GM21447 (cell line): ENCODE data around the gene CLIP4.

Source experiments
- ATAC-seq: cut with Tn5 transposase; IDR thresholded peaks from one replicate; pipeline ENCODE4 v1.9.1; 2021; ENCODE audit not compliant: unreplicated experiment

CLIP4 gene

GRCh38 chr2:29182920-29183319 lies 67.7 kb downstream of the CLIP4 start:
- no peak for ATAC-seq

GRCh38 chr2:29184531-29184930 lies 69.3 kb downstream of the CLIP4 start:
- ATAC-seq = no peak

- ATAC-seq = no peak
Observed at GRCh38 chr2:29186817-29187216, 71.6 kb downstream of the CLIP4 start.

- ATAC-seq = no peak
Observed at GRCh38 chr2:29187926-29188325, 72.7 kb downstream of the CLIP4 start.

DNA sequence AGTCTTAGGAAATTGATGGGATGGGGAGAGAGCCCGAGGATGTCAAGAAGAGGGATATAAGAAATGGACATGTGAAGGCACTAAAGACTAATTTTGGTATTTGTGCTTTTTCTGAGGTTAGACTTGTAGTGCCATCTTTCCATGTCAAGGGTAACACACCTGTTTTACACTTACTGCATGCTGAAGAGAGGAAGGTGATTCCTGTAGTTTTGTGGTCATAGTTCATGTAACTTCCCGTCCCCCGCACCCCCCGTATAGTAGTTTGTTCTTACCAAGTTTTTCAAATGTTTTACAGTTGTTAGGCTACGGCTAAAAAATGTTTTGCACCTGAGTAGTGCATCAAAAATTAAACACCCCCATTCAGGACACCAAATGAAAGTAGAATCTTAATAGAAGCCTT lies 73.8 kb downstream of the CLIP4 start:
- ATAC-seq = no peak

- no peak for ATAC-seq
Observed at GRCh38 chr2:29191817-29192216, 76.6 kb downstream of the CLIP4 start.

GRCh38 chr2:29192526-29192925 lies 77.3 kb downstream of the CLIP4 start:
- no peak for ATAC-seq

DNA sequence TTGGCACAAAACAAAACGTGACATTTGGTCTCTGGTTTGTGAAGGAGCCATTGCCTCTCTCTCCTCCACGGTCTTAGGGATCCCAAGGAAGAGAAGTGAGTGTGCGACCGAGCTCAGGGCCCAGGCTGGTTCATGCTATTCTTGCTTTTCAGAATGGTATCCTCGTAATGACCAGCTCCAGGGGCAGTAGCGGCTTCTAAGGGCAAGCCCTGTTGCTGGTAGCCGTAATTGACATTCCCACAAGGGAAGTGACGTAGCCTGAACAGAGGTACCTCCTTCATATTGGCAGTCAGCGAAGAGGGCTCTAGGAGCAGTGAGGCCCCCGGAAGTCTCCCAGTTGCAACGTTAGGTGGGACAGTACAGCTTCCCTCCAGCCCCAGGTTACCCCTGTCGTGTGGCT lies 77.9 kb downstream of the CLIP4 start:
- ATAC-seq = no peak

DNA sequence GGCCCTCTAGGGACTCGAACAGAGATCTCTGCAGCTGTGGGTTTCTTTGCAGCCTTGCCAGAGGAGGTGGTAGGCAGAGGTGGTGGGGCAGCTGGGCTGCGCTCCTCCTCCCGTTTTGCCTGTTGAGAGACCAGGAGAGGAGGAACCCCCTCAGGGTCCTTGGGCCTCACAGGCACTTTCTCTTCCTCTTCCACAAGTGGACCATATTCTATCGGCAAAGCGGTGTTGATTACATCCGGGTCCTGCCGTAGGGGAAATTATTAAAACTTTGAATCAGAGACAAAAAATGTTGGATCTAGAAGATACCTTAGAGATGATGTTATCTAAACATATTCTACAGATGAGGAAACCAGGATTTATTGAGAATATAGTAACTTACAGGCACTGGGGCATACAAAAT lies 78.5 kb downstream of the CLIP4 start:
- no peak for ATAC-seq

- ATAC-seq = no peak
Observed at GRCh38 chr2:29195796-29196195, 80.6 kb downstream of the CLIP4 start.

DNA sequence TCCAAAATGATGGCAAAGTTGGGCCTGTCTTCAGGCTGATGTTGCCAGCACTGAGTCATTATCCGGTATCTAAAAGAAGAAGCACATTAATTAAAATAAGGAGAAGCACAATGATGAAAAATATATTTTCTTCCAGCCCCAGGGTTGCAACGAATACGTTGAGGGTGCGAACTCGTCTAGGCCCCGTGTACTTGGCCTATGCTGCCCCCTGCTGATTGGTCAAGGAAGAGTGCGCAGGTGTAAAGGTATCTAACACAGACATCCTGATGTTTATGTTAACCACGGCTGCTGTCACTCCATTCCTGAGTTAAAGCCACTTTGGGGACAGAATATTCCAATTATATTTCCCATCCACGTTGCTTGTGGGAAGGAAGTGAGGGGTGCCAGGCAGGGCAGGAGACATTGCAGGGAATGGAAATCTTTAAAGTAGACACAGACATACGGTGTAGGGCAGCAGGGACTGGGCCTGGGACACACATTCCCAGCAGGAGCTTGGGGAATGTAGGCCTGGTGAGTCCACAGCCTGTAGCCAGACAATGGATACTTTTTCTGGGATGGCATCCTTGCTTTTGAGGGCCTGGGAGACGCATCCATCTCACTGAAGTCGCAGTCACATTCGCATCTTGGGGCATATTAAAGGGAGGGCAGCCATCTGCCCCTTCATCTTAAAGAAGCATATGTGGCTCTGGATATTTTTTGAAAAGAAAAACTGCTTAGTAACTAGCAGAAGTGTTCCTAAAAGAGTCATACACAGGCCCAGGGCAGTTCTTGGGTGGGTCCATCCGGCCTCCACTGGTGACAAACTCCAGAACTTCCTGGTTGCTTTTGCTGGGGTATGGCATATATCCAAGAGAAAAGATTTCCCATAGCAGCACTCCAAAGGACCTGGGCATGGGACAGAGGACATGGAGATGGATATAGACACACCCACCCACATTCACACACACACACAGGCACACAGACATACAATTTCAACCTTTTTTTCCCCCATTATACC lies 81.9 kb downstream of the CLIP4 start:
- ATAC-seq = no peak

DNA sequence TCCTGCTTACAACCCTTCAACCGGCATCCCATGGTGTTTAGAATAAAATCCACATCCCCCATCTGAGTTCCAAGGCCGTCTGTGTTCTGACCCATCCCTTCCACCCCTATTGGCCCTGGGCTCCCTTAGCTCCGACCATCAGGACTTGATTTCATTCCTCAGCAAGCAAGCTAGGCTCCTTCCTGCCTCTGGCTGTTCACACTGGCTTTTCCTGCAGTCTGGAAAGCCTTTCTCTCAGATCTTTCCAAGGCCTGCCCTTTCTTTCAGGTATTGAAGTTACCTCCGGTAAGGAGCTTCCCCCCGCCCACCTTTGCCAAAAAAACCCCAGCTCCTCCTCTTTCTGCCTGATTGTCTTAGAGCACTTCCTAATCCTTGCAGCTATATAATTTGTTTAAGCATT lies 86.8 kb downstream of the CLIP4 start:
- no peak for ATAC-seq

DNA sequence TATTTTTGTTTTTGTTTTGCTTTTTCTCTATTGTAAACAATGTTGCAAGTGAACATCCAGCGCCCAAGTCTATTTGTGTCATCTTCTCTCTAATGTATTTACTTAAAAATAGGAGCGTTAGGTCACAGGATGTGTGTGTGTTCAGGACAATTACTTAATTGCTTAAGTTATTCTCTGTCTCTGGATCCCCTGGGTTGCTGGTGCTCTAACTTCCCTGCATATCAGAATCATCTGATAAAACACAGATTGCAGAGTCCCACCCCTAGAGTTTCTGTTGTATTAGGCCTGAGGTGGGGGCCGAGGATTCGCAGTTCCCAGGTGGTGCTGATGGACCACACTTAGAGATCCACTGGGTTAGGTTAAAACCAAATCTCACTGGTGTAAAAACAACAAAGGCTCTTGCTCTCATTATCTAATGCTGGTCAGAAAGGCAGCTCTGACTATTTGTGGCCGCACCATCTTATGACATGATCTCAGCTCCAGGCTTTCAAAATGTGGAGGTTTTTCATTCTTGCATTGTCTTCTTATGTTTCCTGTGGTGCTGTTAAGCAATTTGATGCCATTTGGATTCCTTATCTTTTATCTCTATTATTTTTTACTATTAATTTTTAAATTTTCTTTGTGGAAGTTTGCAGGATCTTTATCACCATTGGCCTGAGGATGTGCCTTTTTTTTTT lies 87.7 kb downstream of the CLIP4 start:
- no peak for ATAC-seq

DNA sequence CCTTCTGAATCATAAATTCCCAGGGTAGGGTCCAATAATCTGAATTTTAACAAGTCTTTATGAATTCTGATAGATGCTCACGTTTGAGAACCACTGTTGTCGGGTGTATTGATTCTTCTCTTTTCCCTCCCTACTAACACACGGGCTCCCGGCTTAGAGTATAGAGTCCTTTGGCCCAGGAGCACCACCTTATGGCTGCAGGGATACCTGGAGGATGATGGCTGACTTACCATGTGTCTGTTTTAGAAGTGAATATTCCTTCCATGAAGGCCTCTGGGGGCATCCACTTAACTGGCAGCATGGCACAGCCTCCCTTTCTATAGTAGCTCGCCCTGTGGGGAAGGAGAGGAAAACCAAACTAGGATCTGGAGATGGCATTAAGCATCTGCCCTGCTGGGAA lies 91.7 kb downstream of the CLIP4 start:
- ATAC-seq = no peak

DNA sequence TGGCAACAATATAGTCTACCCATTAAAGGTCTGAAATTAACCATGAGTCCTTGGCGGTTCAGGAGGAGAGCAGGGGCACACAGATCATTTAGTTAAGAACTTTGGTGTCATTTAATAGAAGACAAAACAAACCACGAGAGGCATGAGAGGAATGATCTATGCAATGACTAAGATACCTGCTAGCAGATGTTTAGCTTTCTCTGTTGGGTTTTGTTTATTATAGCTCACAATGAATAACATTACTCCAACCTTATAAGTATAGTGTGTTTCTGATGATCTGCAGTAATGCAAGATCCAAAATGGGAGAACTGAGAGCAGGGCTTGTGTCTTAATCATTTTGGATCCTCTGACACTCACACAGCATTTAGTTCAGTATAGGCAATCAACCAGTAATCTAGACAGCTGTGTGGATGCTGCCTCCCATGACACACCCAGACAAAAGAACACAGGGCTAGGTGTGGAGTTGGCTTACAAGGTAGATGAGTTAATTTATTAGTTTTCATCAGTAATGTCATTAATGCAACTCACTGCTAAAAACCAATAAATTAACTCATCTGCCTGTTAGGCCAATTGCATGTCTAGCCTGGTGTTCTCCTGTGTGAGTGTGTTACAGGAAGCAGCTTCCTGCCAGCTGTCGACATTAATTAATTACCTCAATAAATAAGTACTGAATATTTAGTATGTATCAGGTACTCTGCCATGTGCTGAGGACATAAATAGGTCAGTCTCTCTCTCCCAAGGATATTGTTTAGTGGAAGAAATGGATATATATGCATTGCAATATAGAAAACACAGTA lies 92.3 kb downstream of the CLIP4 start:
- ATAC-seq = no peak

GRCh38 chr2:29209551-29209950 lies 94.3 kb downstream of the CLIP4 start:
- no peak for ATAC-seq

DNA sequence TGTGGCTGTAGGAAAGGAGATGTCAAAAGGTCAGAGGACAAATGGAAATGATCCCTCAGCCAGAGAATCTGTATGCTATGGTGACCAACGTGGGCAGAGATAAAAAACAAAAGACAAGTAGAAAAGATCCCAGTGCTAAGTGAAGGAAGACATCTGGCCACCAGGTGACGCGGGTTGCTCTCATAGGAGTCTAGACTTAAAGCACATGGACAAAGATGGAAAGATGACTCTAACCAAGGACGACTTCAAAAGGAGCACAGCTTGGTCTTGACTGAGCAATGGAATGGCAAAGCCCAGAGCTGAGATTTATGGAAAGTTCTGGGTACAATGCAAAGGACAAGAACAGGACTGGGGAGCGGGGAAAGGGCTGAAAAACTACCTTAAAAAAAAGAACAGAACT lies 96.8 kb downstream of the CLIP4 start:
- ATAC-seq = no peak

GRCh38 chr2:29213888-29214291 lies 98.7 kb downstream of the CLIP4 start:
- no peak for ATAC-seq

- no peak for ATAC-seq
Observed at GRCh38 chr2:29215073-29215472, 99.9 kb downstream of the CLIP4 start.

DNA sequence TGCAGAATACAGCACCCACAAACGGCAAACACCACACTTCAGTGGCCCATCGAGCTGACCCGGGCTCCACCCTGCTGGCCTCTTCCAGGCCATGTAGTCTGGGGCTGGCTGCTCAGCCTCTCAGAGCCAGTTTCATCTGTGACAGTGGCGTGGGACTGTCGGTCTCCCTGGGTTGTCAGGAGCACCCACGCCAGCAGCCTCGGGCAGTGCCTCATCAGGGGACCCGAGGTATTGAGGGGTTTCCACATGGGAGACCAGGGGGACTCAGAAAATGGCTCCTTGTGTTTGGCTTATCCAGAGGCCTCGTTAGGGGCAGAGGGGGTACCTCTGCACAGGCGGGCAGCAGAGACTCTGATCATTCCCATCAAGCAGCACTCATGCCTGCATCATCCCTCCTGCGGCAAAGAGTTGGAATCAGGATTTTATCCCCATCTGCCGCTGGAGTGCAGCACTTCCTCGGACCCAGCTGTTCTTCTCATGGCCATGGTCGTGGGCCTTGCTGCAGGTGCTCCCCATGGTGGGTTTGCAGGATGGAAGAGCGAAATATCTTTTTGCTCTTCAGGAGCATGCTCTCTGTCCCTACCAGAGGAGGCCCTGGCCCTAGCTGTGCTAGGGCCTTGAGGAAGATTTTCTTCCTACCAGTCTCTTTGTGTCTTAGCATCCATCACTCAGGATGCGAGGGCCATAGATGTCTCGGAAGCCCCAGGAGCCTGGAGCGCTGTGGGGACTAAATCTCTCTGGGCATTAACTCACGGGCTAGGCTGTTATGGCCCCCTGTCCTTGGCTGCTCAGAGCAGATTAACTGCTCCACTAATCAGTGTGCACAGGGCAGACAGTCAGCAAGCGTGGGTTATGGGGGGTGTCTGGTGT lies 100.8 kb downstream of the CLIP4 start:
- ATAC-seq = no peak

- ATAC-seq = no peak
Observed at GRCh38 chr2:29216609-29216909, 101.3 kb downstream of the CLIP4 start.
